K562 (cell line): Measurements from ENCODE around the gene KIF27. TPM values are rescaled to one million over a fixed set of nuclear protein-coding genes. Genes with fewer than 3 reads are reported as not detected.
"Not testable (repeated sequence)": the region's sequence is repeated elsewhere in the genome, so short reads cannot be mapped to it uniquely, and the experiment has no call there.

Experiments
- ATAC-seq: fragments of 200-7000 bp; cut with Tn5 transposase; 3 replicates; pipeline ENCODE4 v1.9.1; 2020; ENCODE audit warnings: moderate library complexity
- BruUV-seq: library from RNA; stranded (reverse); fragments of 400-500 nt; replicated peaks from 2 replicates; lab custom pipeline; 2021; lab: Mats Ljungman, UMichigan
- CTCF ChIA-PET: fragments of 300-600 bp; formaldehyde crosslinking; extraction: SDS; loops from one replicate; lab custom pipeline; 2021; ENCODE audit warnings: low intra/inter-chr PET ratio; lab: Yijun Ruan, JAX
- POLR2A ChIA-PET: fragments of 300-600, 350-650 bp; sonication (Branson Sonifier 250); formaldehyde crosslinking; extraction: SDS; loops from one replicate; lab custom pipeline; 2021; ENCODE audit warnings: antibody characterized with exemption, inconsistent platforms; lab: Yijun Ruan, JAX
- DNase-seq, 4 experiments: peaks; one replicate each; pipeline versions ENCODE4 v3.0.0 to v3.0.0-alpha.2; 2011 to 2018; ENCODE audit warnings: low spot score in 3 of 4, mixed read lengths in 3 of 4; ENCODE audit errors: extremely low read depth in 1 of 4
- FAIRE-seq: peaks from 2 replicates; lab custom pipeline; 2011; peaks lifted over from hg19 to GRCh38; lab: Jason Lieb, UNC
- H2AFZ ChIP-seq: 2 replicates; pipeline ENCODE4 v1.6.0; 2011; ENCODE audit warnings: low read depth, low read length, control low read depth, inconsistent platforms
- H3K27ac ChIP-seq: fragments of 200-600 bp; 3 replicates; pipeline ENCODE4 v1.8.0; 2011; ENCODE audit warnings: low read depth, mild to moderate bottlenecking, control low read depth, inconsistent platforms, low read length, moderate library complexity, mixed read lengths; ENCODE audit errors: extremely low read depth
- H3K27me3 ChIP-seq, 2 experiments: fragments of 300-600 bp in 1 of 2; 2 replicates in 1 of 2; 3 replicates in 1 of 2; pipeline versions ENCODE4 v1.6.0 to v1.8.0; 2011; ENCODE audit warnings: inconsistent platforms in 2 of 2, low read length in 2 of 2, mild to moderate bottlenecking in 1 of 2, mixed read lengths in 1 of 2, moderate library complexity in 1 of 2; ENCODE audit not compliant: control insufficient read depth in 2 of 2, insufficient read depth in 2 of 2
- H3K36me3 ChIP-seq: fragments of 300-600 bp; 3 replicates; pipeline ENCODE4 v1.8.0; 2011; ENCODE audit warnings: mild to moderate bottlenecking, low read length, inconsistent platforms; ENCODE audit not compliant: control insufficient read depth, insufficient read depth
- H3K4me1 ChIP-seq, 2 experiments: fragments of 200-600 bp in 1 of 2; replicated peaks in 1 of 2; 2 replicates in 1 of 2; 3 replicates in 1 of 2; pipeline versions ENCODE4 v1.5.1 to v1.8.0; 2011; ENCODE audit warnings: inconsistent platforms in 2 of 2, low read length in 2 of 2, mild to moderate bottlenecking in 1 of 2, mixed read lengths in 1 of 2, moderate library complexity in 1 of 2; ENCODE audit not compliant: control insufficient read depth in 2 of 2, insufficient read depth in 2 of 2
- H3K4me2 ChIP-seq: 2 replicates; pipeline ENCODE4 v1.6.1; 2011; ENCODE audit warnings: low read length, control low read depth, inconsistent platforms, mixed read lengths; ENCODE audit not compliant: insufficient read depth
- H3K4me3 ChIP-seq: fragments of 200-600 bp; sonication (generic), shearing (Covaris generic); 2 replicates; pipeline ENCODE4 v1.5.1; 2016; ENCODE audit warnings: control low read depth, inconsistent platforms
- H3K79me2 ChIP-seq: fragments of 200-600 bp; 3 replicates; pipeline ENCODE4 v1.8.0; 2011; ENCODE audit warnings: low read length, inconsistent platforms; ENCODE audit not compliant: control insufficient read depth, insufficient read depth
- H3K9ac ChIP-seq, 2 experiments: 2 replicates each; pipeline versions ENCODE4 v1.6.0 to v1.6.1; 2011; ENCODE audit warnings: low read depth in 2 of 2, low read length in 2 of 2, control low read depth in 1 of 2, inconsistent platforms in 1 of 2, mild to moderate bottlenecking in 1 of 2, mixed read lengths in 1 of 2; ENCODE audit not compliant: insufficient read depth in 1 of 2
- H3K9me1 ChIP-seq: one replicate; pipeline ENCODE4 v1.6.0; 2011; ENCODE audit warnings: inconsistent platforms, mild to moderate bottlenecking, low read length, moderate library complexity; ENCODE audit not compliant: control insufficient read depth, insufficient read depth
- H3K9me3 ChIP-seq: replicated peaks from 2 replicates; pipeline ENCODE4 v1.5.1; 2011; ENCODE audit warnings: low read depth, low read length, inconsistent platforms; ENCODE audit not compliant: control insufficient read depth, insufficient read depth
- H4K20me1 ChIP-seq: replicated peaks from 2 replicates; pipeline ENCODE4 v1.6.1; 2011; ENCODE audit warnings: low read length, inconsistent platforms, mixed read lengths; ENCODE audit not compliant: control insufficient read depth, insufficient read depth
- SPI1 ChIP-seq: IDR thresholded peaks from 2 replicates; pipeline ENCODE4 v1.6.1; 2011; ENCODE audit warnings: low read depth, low read length, control low read depth, borderline replicate concordance
- WGBS: fragments of 100-300 bp; shearing (Covaris generic); methylation state at CpG from one replicate; pipeline ENCODE4 v1.1.6; 2016; ENCODE audit warnings: low coverage, mixed read lengths; ENCODE audit not compliant: insufficient coverage; ENCODE audit errors: missing lambda C conversion rate; 5-methylcytosine and 5-hydroxymethylcytosine counted together
- in situ Hi-C: fragments of 300-500 bp; cut with MboI; formaldehyde crosslinking; loops from 4 replicates; pipeline ENCODE4 v1.15.0; 2018; ENCODE audit warnings: inconsistent platforms, mixed read lengths
- intact Hi-C: fragments of 100-400 bp; cut with micrococcal nuclease; formaldehyde crosslinking; loops from 2 replicates; pipeline ENCODE4 v1.14.2; 2022
- polyA plus RNA-seq, 8 experiments: library from polyadenylated mRNA; depleted of rRNA in 4 of 8; stranded (reverse) in 5 of 8; unstranded in 3 of 8; fragments of >200 nt; fragmentation: Nextera tagmentation in 2 of 8; fragmentation: Illumina TruSeq in 1 of 8; extraction: Ambion mirVana in 2 of 8; extraction: Trizol in 1 of 8; gene quantifications; 2 replicates each; pipeline versions ENCODE4 v1.2.1 to v1.2.3, GENCODE V29; 2011 to 2014; ENCODE audit warnings: inconsistent platforms in 1 of 8, missing spikeins in 1 of 8
- total RNA-seq, 7 experiments: library from RNA; depleted of rRNA in 6 of 7; stranded (reverse); fragments of >200 nt in 6 of 7; fragmentation: Illumina TruSeq in 2 of 7; extraction: Trizol in 2 of 7; gene quantifications; 2 replicates each; pipeline versions ENCODE4 v1.2.1 to v1.2.3, GENCODE V29; 2011 to 2021; ENCODE audit warnings: low replicate concordance in 1 of 7

The KIF27 gene
- total and polyA plus RNA-seq, 9 of the 15 experiments (the other 6 are each of a cell fraction or from before 2014, with no cell fraction given) = 0.32 to 2.4 (median 0.98) TPM

- DNase-seq (peak in 1 of 4 experiments; percentile 4), FAIRE-seq (peak; percentile 57)
- POLR2A ChIA-PET, H3K27ac ChIP-seq, H4K20me1 ChIP-seq, BruUV-seq, H3K4me2 ChIP-seq, H3K4me1 ChIP-seq, intact Hi-C loops, H3K79me2 ChIP-seq, H3K27me3 ChIP-seq, H3K9me3 ChIP-seq, H2AFZ ChIP-seq, ATAC-seq, H3K4me3 ChIP-seq, in situ Hi-C loops, CTCF ChIA-PET, H3K9ac ChIP-seq, H3K9me1 ChIP-seq, H3K36me3 ChIP-seq: not testable (repeated sequence)
- peak; percentile 51; the same call in 1 of the 2 replicates for TF ChIP-seq SPI1
- 0% methylated on average over 1 of the region's 1 CpG for WGBS
These were observed 112.0 kb downstream of the KIF27 start for GRCh38 chr9:83809213-83809612.

DNA sequence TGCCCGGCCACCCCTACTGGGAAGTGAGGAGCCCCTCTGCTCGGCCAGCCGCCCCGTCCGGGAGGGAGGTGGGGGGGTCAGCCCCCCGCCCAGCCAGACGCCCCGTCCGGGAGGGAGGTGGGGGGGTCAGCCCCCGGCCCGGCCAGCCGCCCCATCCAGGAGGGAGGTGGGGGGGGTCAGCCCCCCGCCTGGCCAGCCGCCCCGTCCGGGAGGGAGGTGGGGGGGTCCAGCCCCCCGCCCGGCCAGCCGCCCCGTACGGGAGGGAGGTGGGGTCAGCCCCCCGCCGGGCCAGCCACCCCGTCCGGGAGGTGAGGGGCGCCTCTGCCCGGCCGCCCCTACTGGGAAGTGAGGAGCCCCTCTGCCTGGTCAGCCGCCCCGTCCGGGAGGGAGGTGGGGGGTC, 116.8 kb downstream of the KIF27 start:
- H3K4me1 ChIP-seq, CTCF ChIA-PET, ATAC-seq, H3K4me2 ChIP-seq, H3K4me3 ChIP-seq, H3K9me3 ChIP-seq, DNase-seq, POLR2A ChIA-PET, H3K36me3 ChIP-seq, intact Hi-C loops, BruUV-seq, in situ Hi-C loops, H3K79me2 ChIP-seq, H3K9me1 ChIP-seq, FAIRE-seq, H3K9ac ChIP-seq, H3K27me3 ChIP-seq, H4K20me1 ChIP-seq, H2AFZ ChIP-seq, H3K27ac ChIP-seq: not testable (repeated sequence)
- no CpG with 5 or more reads among the region's 31 CpGs for whole genome bisulfite sequencing

DNA sequence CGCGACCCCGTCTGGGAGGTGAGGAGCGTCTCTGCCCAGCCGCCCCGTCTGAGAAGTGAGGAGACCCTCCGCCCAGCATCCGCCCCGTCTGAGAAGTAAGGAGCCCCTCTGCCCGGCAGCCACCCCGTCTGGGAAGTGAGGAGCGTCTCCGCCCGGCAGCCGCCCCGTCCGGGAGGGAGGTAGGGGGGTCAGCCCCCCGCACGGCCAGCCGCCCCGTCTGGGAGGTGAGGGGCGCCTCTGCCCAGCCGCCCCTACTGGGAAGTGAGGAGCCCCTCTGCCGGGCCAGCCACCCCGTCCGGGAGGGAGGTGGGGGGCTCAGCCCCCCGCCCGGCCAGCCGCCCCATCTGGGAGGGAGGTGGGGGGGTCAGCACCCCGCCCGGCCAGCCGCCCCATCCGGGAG, 117.3 kb downstream of the KIF27 start:
- H3K27ac ChIP-seq, H2AFZ ChIP-seq, H3K9me1 ChIP-seq, intact Hi-C loops, CTCF ChIA-PET, FAIRE-seq, H4K20me1 ChIP-seq, H3K79me2 ChIP-seq, ATAC-seq, BruUV-seq, H3K36me3 ChIP-seq, H3K9ac ChIP-seq, H3K27me3 ChIP-seq, in situ Hi-C loops, H3K4me3 ChIP-seq, H3K4me2 ChIP-seq, H3K4me1 ChIP-seq, DNase-seq, POLR2A ChIA-PET, H3K9me3 ChIP-seq: not testable (repeated sequence)
- no CpG with 5 or more reads among the region's 33 CpGs for WGBS
